Measurements from ENCODE around the gene ADGRB2.

Gene ADGRB2

DNA sequence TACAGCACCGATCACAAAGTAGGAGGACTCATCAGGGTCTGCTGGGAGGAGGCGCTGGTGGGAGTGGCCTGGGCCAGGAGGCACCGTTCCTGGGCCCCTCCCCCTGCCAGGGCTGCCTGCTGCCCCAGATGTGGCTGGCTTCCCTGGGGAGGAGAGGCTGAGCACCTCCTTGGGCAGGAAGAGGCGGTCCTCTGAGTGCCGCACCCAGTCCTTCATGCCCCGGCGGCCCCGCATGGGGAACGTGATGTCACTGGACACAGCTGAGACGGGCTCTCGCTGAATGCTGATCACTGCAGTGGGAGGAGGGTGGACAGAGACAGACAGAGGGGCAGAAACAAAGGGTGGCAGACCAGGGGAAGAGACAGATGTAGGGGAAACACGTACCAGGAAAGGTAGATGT lies 24.8 kb downstream of the ADGRB2 start:
- Histone ChIP-seq H3K4me2 (ENCODE audit: low read depth, low read length, poor library complexity, severe bottlenecking) (no peak overlapping the region), H3F3A (ENCODE audit: insufficient read depth) (no peaks in the 10 kb centered on the region)

DNA sequence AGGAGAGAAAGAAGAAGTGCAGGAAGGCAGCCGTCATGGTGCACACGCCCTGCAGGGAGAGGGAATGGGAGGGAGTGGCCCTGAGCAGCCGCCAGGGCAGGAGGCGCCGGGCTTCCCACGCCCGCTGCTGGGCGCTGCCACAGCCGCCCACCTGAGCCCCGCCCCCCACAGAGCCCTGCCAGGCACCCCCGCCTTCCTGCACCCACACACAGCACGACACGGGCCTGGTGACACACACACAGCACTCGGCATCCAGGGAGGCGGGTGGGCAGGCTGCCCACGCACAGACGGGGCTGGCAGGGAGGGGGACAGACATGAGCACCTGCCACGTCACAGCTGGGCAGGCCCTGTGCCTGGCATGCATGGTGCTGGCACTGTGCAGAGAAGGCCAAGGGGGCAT lies 27.5 kb downstream of the ADGRB2 start:
- Histone ChIP-seq H3K9ac (ENCODE audit: low read length) (no peak overlapping the region), H3K79me2 (ENCODE audit: insufficient read depth, low read length) (no peaks in the 10 kb centered on the region), H3K36me3 (ENCODE audit: low read length) (no peaks in the 10 kb centered on the region), H3K4me2 (ENCODE audit: low read depth, low read length, poor library complexity, severe bottlenecking) (no peak overlapping the region), H3K9me3 (ENCODE audit: insufficient read depth, low read length) (no peaks in the 10 kb centered on the region), H4K20me1 (ENCODE audit: low read depth, low read length) (no peaks in the 10 kb centered on the region), H3K9me2 (replicated peaks; ENCODE audit: insufficient read depth, low read length) (no peaks in the 10 kb centered on the region), H3K27me3 (ENCODE audit: low read length) (no peaks in the 10 kb centered on the region), H2AFZ (ENCODE audit: low read depth, low read length, severe bottlenecking) (no peak overlapping the region), H3F3A (ENCODE audit: insufficient read depth) (no peaks in the 10 kb centered on the region), H3K4me3 (ENCODE audit: insufficient read depth, low read length, poor library complexity, severe bottlenecking) (no peak overlapping the region), H3K27ac (ENCODE audit: low read depth, low read length) (no peak overlapping the region)
- no peak for TF ChIP-seq EZH2phosphoT487 (conservative IDR thresholded peaks at IDR 0.05; ENCODE audit: low read length)
- TF ChIP-seq, protein P1, sequence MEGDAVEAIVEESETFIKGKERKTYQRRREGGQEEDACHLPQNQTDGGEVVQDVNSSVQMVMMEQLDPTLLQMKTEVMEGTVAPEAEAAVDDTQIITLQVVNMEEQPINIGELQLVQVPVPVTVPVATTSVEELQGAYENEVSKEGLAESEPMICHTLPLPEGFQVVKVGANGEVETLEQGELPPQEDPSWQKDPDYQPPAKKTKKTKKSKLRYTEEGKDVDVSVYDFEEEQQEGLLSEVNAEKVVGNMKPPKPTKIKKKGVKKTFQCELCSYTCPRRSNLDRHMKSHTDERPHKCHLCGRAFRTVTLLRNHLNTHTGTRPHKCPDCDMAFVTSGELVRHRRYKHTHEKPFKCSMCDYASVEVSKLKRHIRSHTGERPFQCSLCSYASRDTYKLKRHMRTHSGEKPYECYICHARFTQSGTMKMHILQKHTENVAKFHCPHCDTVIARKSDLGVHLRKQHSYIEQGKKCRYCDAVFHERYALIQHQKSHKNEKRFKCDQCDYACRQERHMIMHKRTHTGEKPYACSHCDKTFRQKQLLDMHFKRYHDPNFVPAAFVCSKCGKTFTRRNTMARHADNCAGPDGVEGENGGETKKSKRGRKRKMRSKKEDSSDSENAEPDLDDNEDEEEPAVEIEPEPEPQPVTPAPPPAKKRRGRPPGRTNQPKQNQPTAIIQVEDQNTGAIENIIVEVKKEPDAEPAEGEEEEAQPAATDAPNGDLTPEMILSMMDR (IDR thresholded peaks at IDR 0.05; ENCODE audit: insufficient read depth, low read length, poor library complexity, severe bottlenecking), result no peak

More for the DNA sequence above, 24.8 kb downstream of the ADGRB2 start:
- Histone ChIP-seq H3K9ac (ENCODE audit: low read length) (no peak overlapping the region), H2AFZ (ENCODE audit: low read depth, low read length, severe bottlenecking) (no peak overlapping the region), H3K27me3 (ENCODE audit: low read length) (no peaks in the 10 kb centered on the region), H4K20me1 (ENCODE audit: low read depth, low read length) (no peaks in the 10 kb centered on the region), H3K9me3 (ENCODE audit: insufficient read depth, low read length) (no peaks in the 10 kb centered on the region), H3K27ac (ENCODE audit: low read depth, low read length) (no peak overlapping the region), H3K36me3 (ENCODE audit: low read length) (no peaks in the 10 kb centered on the region), H3K9me2 (replicated peaks; ENCODE audit: insufficient read depth, low read length) (no peaks in the 10 kb centered on the region), H3K79me2 (ENCODE audit: insufficient read depth, low read length) (no peaks in the 10 kb centered on the region), H3K4me3 (ENCODE audit: insufficient read depth, low read length, poor library complexity, severe bottlenecking) (no peak overlapping the region)
- TF ChIP-seq, protein P1 (IDR thresholded peaks at IDR 0.05; ENCODE audit: insufficient read depth, low read length, poor library complexity, severe bottlenecking), result no peak
- no peak for TF ChIP-seq EZH2phosphoT487 (conservative IDR thresholded peaks at IDR 0.05; ENCODE audit: low read length)

DNA sequence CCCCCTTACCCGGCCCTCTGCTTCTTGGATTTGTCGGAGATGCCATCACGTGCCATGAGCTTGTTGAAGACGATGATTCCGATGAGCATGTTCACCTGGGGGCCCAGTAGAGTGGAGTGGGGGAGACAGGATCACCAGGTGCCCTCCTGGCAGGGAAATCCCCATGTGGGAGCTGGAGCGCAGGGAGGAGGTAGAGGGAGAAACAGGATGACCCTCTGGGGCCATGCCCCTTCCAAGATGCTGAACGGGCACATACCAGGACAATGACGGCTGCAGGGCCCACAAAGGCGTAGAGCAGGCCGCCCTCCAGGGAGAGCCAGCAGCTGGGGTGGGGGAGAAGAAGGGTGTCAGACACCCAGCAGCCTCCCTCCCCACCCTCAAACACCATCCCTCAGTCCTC lies 28.6 kb downstream of the ADGRB2 start:
- no peak overlapping the region for H3K4me2 ChIP-seq (ENCODE audit: low read depth, low read length, poor library complexity, severe bottlenecking)
- H3K27me3 ChIP-seq (ENCODE audit: low read length), result no peaks in the 10 kb centered on the region
- no peak overlapping the region for H2AFZ ChIP-seq (ENCODE audit: low read depth, low read length, severe bottlenecking)
- no peaks in the 10 kb centered on the region for H3K9me3 ChIP-seq (ENCODE audit: insufficient read depth, low read length)
- H3K79me2 ChIP-seq (ENCODE audit: insufficient read depth, low read length), result no peaks in the 10 kb centered on the region
- no peak overlapping the region for H3K9ac ChIP-seq (ENCODE audit: low read length)
- no peak overlapping the region for H3K4me3 ChIP-seq (ENCODE audit: insufficient read depth, low read length, poor library complexity, severe bottlenecking)
- H3K36me3 ChIP-seq (ENCODE audit: low read length), result no peaks in the 10 kb centered on the region
- no peaks in the 10 kb centered on the region for H3K9me2 ChIP-seq (replicated peaks; ENCODE audit: insufficient read depth, low read length)
- H3K27ac ChIP-seq (ENCODE audit: low read depth, low read length), result no peak overlapping the region
- TF ChIP-seq, protein P1 (IDR thresholded peaks at IDR 0.05; ENCODE audit: insufficient read depth, low read length, poor library complexity, severe bottlenecking), result no peak
- TF ChIP-seq EZH2phosphoT487 (conservative IDR thresholded peaks at IDR 0.05; ENCODE audit: low read length), result no peak
- H3F3A ChIP-seq (ENCODE audit: insufficient read depth), result no peaks in the 10 kb centered on the region
- no peaks in the 10 kb centered on the region for H4K20me1 ChIP-seq (ENCODE audit: low read depth, low read length)
